ENCODE data around the gene OSBPL6.

GRCh38 chr2:178301649-178302238 lies 107.4 kb downstream of the OSBPL6 start:
- TF ChIP-seq ARNTL (CRISPR knock-in tag; IDR thresholded peaks at IDR 0.05; ENCODE audit: borderline replicate concordance, low read depth) (no peak), SNAI2 (CRISPR knock-in tag; IDR thresholded peaks at IDR 0.05) (no peak), PATZ1 (CRISPR knock-in tag; IDR thresholded peaks at IDR 0.05; ENCODE audit: borderline replicate concordance) (no peak), ESRRG (CRISPR knock-in tag; IDR thresholded peaks at IDR 0.05) (no peak), ZFP3 (CRISPR knock-in tag; IDR thresholded peaks at IDR 0.05) (no peak), CSDC2 (CRISPR knock-in tag; IDR thresholded peaks at IDR 0.05) (no peak), TSHZ2 (CRISPR knock-in tag; IDR thresholded peaks at IDR 0.05) (no peak), POU6F1 (CRISPR knock-in tag; IDR thresholded peaks at IDR 0.05; ENCODE audit: borderline replicate concordance, low read depth) (no peak), ZC3H10 (CRISPR knock-in tag; IDR thresholded peaks at IDR 0.05) (no peak), RARB (CRISPR knock-in tag; IDR thresholded peaks at IDR 0.05) (no peak)
